RWPE1 (cell line): Measurements from ENCODE around the gene EPB41L5.
A peak's percentile ranks its signal among the peaks of the same experiment; 100 is the strongest.

Source experiments
- CTCF ChIA-PET: fragments of 350-600 bp; sonication (Branson Sonifier 250); formaldehyde crosslinking; extraction: SDS; loops from one replicate; lab custom pipeline; 2021; lab: Yijun Ruan, JAX
- POLR2A ChIA-PET: fragments of 400-600 bp; formaldehyde crosslinking; extraction: SDS; loops from one replicate; lab custom pipeline; 2020; ENCODE audit warnings: antibody characterized with exemption; ENCODE audit not compliant: low non-redundant PET; lab: Yijun Ruan, JAX
- DNase-seq: peaks from one replicate; pipeline ENCODE4 v3.0.0; 2012; ENCODE audit warnings: low spot score
- H3K27ac ChIP-seq: fragments of 450-650 bp; 2 replicates; pipeline ENCODE4 v1.5.1; 2017
- TF ChIP-seq, protein P1 (sequence below): fragments of 450-650 bp; conservative IDR thresholded peaks from 2 replicates; pipeline ENCODE4 v1.5.1; 2017; ENCODE audit warnings: low read depth, mild to moderate bottlenecking

EPB41L5 gene

DNA sequence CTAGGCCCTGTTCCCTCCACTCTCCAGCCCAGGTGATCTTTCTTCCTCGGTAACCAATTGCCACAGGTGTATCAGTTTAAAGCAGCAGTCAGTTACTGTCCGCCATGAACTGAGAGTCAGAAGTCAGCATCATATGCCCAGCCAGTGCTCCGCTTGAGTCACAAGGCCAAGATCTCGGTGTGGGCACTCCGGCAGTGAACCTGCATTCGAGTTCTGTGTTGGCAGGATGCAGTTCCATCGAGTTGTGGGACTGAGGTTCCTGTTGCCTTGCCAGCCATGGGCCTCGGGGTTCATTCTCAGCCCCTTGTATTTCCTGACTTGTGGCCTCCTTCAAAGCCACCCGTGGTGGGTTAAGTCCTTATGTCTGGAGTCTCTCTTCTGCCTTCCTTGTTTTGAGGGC is 213.4 kb downstream of the EPB41L5 start:
- TF ChIP-seq, protein P1, sequence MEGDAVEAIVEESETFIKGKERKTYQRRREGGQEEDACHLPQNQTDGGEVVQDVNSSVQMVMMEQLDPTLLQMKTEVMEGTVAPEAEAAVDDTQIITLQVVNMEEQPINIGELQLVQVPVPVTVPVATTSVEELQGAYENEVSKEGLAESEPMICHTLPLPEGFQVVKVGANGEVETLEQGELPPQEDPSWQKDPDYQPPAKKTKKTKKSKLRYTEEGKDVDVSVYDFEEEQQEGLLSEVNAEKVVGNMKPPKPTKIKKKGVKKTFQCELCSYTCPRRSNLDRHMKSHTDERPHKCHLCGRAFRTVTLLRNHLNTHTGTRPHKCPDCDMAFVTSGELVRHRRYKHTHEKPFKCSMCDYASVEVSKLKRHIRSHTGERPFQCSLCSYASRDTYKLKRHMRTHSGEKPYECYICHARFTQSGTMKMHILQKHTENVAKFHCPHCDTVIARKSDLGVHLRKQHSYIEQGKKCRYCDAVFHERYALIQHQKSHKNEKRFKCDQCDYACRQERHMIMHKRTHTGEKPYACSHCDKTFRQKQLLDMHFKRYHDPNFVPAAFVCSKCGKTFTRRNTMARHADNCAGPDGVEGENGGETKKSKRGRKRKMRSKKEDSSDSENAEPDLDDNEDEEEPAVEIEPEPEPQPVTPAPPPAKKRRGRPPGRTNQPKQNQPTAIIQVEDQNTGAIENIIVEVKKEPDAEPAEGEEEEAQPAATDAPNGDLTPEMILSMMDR = no peak
- DNase-seq = no peak
- no peak overlapping the region for H3K27ac ChIP-seq
- CTCF ChIA-PET = no interaction called here
- POLR2A ChIA-PET = no interaction called here

GRCh38 chr2:120227111-120227991 is 214.5 kb downstream of the EPB41L5 start:
- TF ChIP-seq, protein P1 = no peak
- ChIA-PET POLR2A (no interaction called here), CTCF (interaction anchor here (0.6 kb wide), 1 partner anchor 651 kb away, joined by 3 read pairs; no protein-coding TSS in a partner anchor)
- no peak overlapping the region for H3K27ac ChIP-seq
- peak; percentile 45 for DNase-seq

DNA sequence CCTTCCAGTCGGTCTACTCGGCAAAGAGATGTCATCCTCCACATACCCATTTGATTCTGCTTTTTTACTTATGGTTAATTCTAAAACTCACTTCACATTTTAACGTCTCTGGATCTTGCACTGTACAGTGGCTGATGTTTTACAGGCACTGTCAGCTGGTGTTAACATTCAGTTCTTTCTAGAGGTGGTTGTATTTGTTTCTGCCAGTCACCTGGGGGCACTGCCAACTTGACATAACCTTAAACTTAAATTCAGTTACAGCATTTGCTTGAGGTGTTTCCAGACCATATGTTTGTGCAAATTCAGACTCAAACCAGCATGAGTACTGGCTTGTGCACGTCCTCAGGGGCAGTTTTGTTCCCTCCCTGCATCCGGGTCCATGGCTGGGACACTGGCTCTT is 215.6 kb downstream of the EPB41L5 start:
- no peak overlapping the region for H3K27ac ChIP-seq
- no peak for DNase-seq
- TF ChIP-seq, protein P1 = no peak; the same call in 1 of the 2 replicates
- CTCF ChIA-PET = interaction anchor here (0.6 to 1.3 kb wide), 3 partner anchors 85 to 652 kb away, joined by 3 to 5 read pairs (median 3); no protein-coding TSS in a partner anchor
- POLR2A ChIA-PET = no interaction called here
